ENCODE data around the gene HAUS7. TPM values are rescaled to one million over a fixed set of nuclear protein-coding genes. Genes with fewer than 3 reads are reported as not detected.

The HAUS7 gene
- total and polyA plus RNA-seq, 2 of the 8 experiments (the other 6 are each of a cell fraction or from before 2014, with no cell fraction given), result 45.4 to 54.0 TPM

GRCh38 chrX:153410373-153410772, 60.0 kb downstream of the HAUS7 start:
- H4K20me1 ChIP-seq (replicated peaks in 1 of 2; ENCODE audit: control insufficient read depth in 1 of 2, insufficient read depth in 2 of 2, low read length in 2 of 2), result no peaks in the 10 kb centered on the region
- POLR2A ChIA-PET (ENCODE audit: partially characterized antibody), result no interaction called here
- H2BK120ac ChIP-seq (replicated peaks; ENCODE audit: low read depth, low read length), result no peak overlapping the region
- DNase-seq (ENCODE audit: low read depth in 1 of 2, low spot score in 2 of 2), result no peak
- no peak overlapping the region for H3K4me2 ChIP-seq (ENCODE audit: insufficient read depth in 1 of 2, low read depth in 2 of 2, low read length in 2 of 2)
- H4K8ac ChIP-seq (ENCODE audit: extremely low read depth, insufficient read depth, low read length), result no peak overlapping the region
- H2BK12ac ChIP-seq (ENCODE audit: low read depth, low read length), result no peak overlapping the region
- no peak overlapping the region for H2BK20ac ChIP-seq (ENCODE audit: low read length)
- no peak overlapping the region for H2AFZ ChIP-seq (ENCODE audit: low read length)
- H3K14ac ChIP-seq (ENCODE audit: insufficient read length), result no peak overlapping the region
- no peak overlapping the region for H2BK5ac ChIP-seq (ENCODE audit: low read depth, low read length)
- H3K4me1 ChIP-seq (replicated peaks in 1 of 4; ENCODE audit: control insufficient read depth in 3 of 4, insufficient read depth in 4 of 4, low read length in 3 of 4), result no peaks in the 10 kb centered on the region
- no peaks in the 10 kb centered on the region for H3K9me3 ChIP-seq (ENCODE audit: insufficient read depth in 2 of 2, low read depth in 1 of 2, low read length in 1 of 2)
- H3K9ac ChIP-seq (replicated peaks in 1 of 4; ENCODE audit: extremely low read depth in 1 of 4, low read depth in 3 of 4, low read length in 3 of 4), result no peak overlapping the region
- H3K27ac ChIP-seq (ENCODE audit: low read depth, low read length), result no peak overlapping the region
- H3K27me3 ChIP-seq (replicated peaks in 1 of 4; ENCODE audit: control insufficient read depth in 3 of 4, extremely low read depth in 1 of 4, insufficient read depth in 3 of 4, low read length in 3 of 4), result peaks cover 8 to 25% (median 16%) of the 10 kb centered on the region in 4 experiments
- H3K79me2 ChIP-seq (ENCODE audit: control insufficient read depth in 1 of 2, insufficient read depth in 2 of 2, low read length in 2 of 2), result no peaks in the 10 kb centered on the region
- H3K4ac ChIP-seq (replicated peaks; ENCODE audit: insufficient read length, low read depth, low read length), result no peak overlapping the region
- CTCF ChIA-PET (ENCODE audit: partially characterized antibody), result interaction anchor here (1.1 kb wide), 1 partner anchor 377 kb away, joined by 3 read pairs; no protein-coding TSS in a partner anchor
- no peak overlapping the region for H3K18ac ChIP-seq (ENCODE audit: extremely low read depth, low read length)
- H4K91ac ChIP-seq (replicated peaks; ENCODE audit: insufficient read length, low read length), result no peak overlapping the region
- no peaks in the 10 kb centered on the region for H3K36me3 ChIP-seq (ENCODE audit: control insufficient read depth in 2 of 4, insufficient read depth in 4 of 4, low read length in 3 of 4)
- no peak overlapping the region for H2BK15ac ChIP-seq (ENCODE audit: low read length)
- no peak overlapping the region for H3K4me3 ChIP-seq (ENCODE audit: extremely low read depth in 1 of 4, insufficient read depth in 2 of 4, low read depth in 3 of 4, low read length in 4 of 4)
- H2AK5ac ChIP-seq (ENCODE audit: low read depth, low read length), result no peak overlapping the region
- WGBS, 2 experiments (ENCODE audit: extremely low coverage in 1 of 2, insufficient coverage in 1 of 2, insufficient read length in 1 of 2, insufficient replicate concordance in 2 of 2, low coverage in 1 of 2, low lambda C conversion rate in 2 of 2, missing lambda C conversion rate in 1 of 2), result 78% methylated on average over 8 of the region's 15 CpGs; no CpG with 5 or more reads in 1 of the 2 experiments
- no peak for FAIRE-seq
- no peaks in the 10 kb centered on the region for H3K79me1 ChIP-seq (ENCODE audit: low read depth, low read length)
- no peak overlapping the region for H3K56ac ChIP-seq (replicated peaks; ENCODE audit: insufficient read length, low read depth, low read length)
- H3K23me2 ChIP-seq (ENCODE audit: low read depth, low read length), result peaks cover 3% of the 10 kb centered on the region; the same call in 1 of the 2 replicates
- no peak overlapping the region for H3K23ac ChIP-seq (ENCODE audit: insufficient read length)
- H4K5ac ChIP-seq (ENCODE audit: insufficient read length, low read depth, low read length), result no peak overlapping the region
- TF ChIP-seq KDM5A (IDR thresholded peaks at IDR 0.05; ENCODE audit: low read length), result no peak
- no peak for TF ChIP-seq KDM4A (IDR thresholded peaks at IDR 0.05; ENCODE audit: low read depth, low read length, severe bottlenecking)
- no peak for TF ChIP-seq CBX8 (IDR thresholded peaks at IDR 0.05; ENCODE audit: borderline replicate concordance, low read depth, low read length)
- no peak for TF ChIP-seq PHF8 (conservative IDR thresholded peaks at IDR 0.05; ENCODE audit: low read depth, low read length)
- TF ChIP-seq RBBP5 (IDR thresholded peaks at IDR 0.05; ENCODE audit: borderline replicate concordance, low read depth, low read length), result no peak
- TF ChIP-seq SP1 (IDR thresholded peaks at IDR 0.05; ENCODE audit: low read depth, low read length), result no peak
- no peak for TF ChIP-seq EGR1 (IDR thresholded peaks at IDR 0.05; ENCODE audit: borderline replicate concordance, low read depth, low read length)
- TF ChIP-seq JUND (IDR thresholded peaks at IDR 0.05; ENCODE audit: low read length), result no peak
- TF ChIP-seq ATF2 (IDR thresholded peaks at IDR 0.05; ENCODE audit: low read length), result no peak
- TF ChIP-seq GABPA (IDR thresholded peaks at IDR 0.05; ENCODE audit: borderline replicate concordance, insufficient read depth, low read length), result no peak
- TF ChIP-seq ZNF274 (IDR thresholded peaks at IDR 0.05; ENCODE audit: borderline replicate concordance, extremely low read depth, low read length), result no peak
- no peak for TF ChIP-seq TAF1 (IDR thresholded peaks at IDR 0.05; ENCODE audit: low read depth, low read length)
- TF ChIP-seq BCL11A (IDR thresholded peaks at IDR 0.05; ENCODE audit: low read depth in 2 of 2, low read length in 2 of 2), result no peak
